Neural cell (in vitro differentiated cells): ENCODE data around the gene GART.

Experiments
- EP300 ChIP-seq: fragments of 450-650 bp; conservative IDR thresholded peaks from 2 replicates; pipeline ENCODE4 v1.6.1; 2014; ENCODE audit warnings: antibody characterized with exemption, mild to moderate bottlenecking, moderate library complexity; ENCODE audit not compliant: poor library complexity, severe bottlenecking
- EZH2 ChIP-seq: fragments of 200-600, 300-800 bp; shearing (Covaris generic), sonication (generic); IDR thresholded peaks from 2 replicates; pipeline ENCODE4 v1.6.1; 2014; ENCODE audit warnings: antibody characterized with exemption, low read length, borderline replicate concordance, mild to moderate bottlenecking; ENCODE audit not compliant: insufficient read depth, poor library complexity, severe bottlenecking
- TAF1 ChIP-seq: IDR thresholded peaks from 2 replicates; pipeline ENCODE4 v1.6.1; 2012; ENCODE audit warnings: low read depth
- TF ChIP-seq, protein P1 (sequence below): fragments of 450-650 bp; IDR thresholded peaks from 2 replicates; pipeline ENCODE4 v1.5.1; 2014; ENCODE audit warnings: antibody characterized with exemption, mild to moderate bottlenecking, moderate library complexity; ENCODE audit not compliant: poor library complexity, severe bottlenecking
- TF ChIP-seq, protein P2 (sequence below): IDR thresholded peaks from 2 replicates; pipeline ENCODE4 v1.6.1; 2012; ENCODE audit warnings: borderline replicate concordance

DNA sequence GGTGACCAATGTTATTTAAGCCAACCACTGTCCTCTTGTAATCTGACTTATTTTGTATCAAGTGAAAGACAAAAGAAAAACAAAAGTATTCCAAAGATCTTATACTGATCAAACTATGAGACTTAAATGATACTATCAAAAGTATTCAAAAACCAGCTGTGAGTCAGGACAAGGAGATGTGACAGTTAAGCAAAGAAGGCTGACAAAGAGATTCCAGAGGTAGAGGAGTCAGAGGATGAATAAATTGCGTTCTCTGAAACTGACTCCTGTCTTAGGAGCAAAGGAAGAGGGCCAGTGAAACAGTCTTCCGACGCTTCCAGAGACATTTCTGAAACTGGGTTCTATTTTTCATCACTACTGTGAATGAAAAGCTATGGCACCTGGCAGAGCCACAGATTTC is 83.1 kb downstream of the GART start:
- TF ChIP-seq, protein P1, sequence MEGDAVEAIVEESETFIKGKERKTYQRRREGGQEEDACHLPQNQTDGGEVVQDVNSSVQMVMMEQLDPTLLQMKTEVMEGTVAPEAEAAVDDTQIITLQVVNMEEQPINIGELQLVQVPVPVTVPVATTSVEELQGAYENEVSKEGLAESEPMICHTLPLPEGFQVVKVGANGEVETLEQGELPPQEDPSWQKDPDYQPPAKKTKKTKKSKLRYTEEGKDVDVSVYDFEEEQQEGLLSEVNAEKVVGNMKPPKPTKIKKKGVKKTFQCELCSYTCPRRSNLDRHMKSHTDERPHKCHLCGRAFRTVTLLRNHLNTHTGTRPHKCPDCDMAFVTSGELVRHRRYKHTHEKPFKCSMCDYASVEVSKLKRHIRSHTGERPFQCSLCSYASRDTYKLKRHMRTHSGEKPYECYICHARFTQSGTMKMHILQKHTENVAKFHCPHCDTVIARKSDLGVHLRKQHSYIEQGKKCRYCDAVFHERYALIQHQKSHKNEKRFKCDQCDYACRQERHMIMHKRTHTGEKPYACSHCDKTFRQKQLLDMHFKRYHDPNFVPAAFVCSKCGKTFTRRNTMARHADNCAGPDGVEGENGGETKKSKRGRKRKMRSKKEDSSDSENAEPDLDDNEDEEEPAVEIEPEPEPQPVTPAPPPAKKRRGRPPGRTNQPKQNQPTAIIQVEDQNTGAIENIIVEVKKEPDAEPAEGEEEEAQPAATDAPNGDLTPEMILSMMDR = no peak
- TF ChIP-seq, protein P2, sequence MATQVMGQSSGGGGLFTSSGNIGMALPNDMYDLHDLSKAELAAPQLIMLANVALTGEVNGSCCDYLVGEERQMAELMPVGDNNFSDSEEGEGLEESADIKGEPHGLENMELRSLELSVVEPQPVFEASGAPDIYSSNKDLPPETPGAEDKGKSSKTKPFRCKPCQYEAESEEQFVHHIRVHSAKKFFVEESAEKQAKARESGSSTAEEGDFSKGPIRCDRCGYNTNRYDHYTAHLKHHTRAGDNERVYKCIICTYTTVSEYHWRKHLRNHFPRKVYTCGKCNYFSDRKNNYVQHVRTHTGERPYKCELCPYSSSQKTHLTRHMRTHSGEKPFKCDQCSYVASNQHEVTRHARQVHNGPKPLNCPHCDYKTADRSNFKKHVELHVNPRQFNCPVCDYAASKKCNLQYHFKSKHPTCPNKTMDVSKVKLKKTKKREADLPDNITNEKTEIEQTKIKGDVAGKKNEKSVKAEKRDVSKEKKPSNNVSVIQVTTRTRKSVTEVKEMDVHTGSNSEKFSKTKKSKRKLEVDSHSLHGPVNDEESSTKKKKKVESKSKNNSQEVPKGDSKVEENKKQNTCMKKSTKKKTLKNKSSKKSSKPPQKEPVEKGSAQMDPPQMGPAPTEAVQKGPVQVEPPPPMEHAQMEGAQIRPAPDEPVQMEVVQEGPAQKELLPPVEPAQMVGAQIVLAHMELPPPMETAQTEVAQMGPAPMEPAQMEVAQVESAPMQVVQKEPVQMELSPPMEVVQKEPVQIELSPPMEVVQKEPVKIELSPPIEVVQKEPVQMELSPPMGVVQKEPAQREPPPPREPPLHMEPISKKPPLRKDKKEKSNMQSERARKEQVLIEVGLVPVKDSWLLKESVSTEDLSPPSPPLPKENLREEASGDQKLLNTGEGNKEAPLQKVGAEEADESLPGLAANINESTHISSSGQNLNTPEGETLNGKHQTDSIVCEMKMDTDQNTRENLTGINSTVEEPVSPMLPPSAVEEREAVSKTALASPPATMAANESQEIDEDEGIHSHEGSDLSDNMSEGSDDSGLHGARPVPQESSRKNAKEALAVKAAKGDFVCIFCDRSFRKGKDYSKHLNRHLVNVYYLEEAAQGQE = no peak
- TF ChIP-seq TAF1 (no peak), EP300 (no peak), EZH2 (no peak)
